ENCODE results near the gene SGSM2. TPM values are rescaled to one million over a fixed set of nuclear protein-coding genes. Genes with fewer than 3 reads are reported as not detected.

SGSM2 gene
- polyA plus RNA-seq, 3 donors, result 3.0 to 130 (median 3.5) TPM

GRCh38 chr17:2354311-2354710 is 17.0 kb downstream of the SGSM2 start:
- peaks cover 0 to 8% of the 10 kb centered on the region in 2 donors for H3K36me3 Mint-ChIP-seq
- H3K79me2 ChIP-seq (ENCODE audit: insufficient read depth, low read length), result no peaks in the 10 kb centered on the region
- no peaks in the 10 kb centered on the region for H3K4me1 ChIP-seq (ENCODE audit: control insufficient read depth in 1 of 2, insufficient read depth in 2 of 2, low read length in 2 of 2)
- H3K27ac ChIP-seq (ENCODE audit: low read depth in 1 of 2, low read length in 2 of 2), result no peak overlapping the region
- no peaks in the 10 kb centered on the region for H3K4me1 Mint-ChIP-seq
- no peak overlapping the region for H3K9ac ChIP-seq (ENCODE audit: insufficient read depth, low read length, poor library complexity, severe bottlenecking)
- H3K27ac Mint-ChIP-seq, result no peak overlapping the region
- H3K4me3 Mint-ChIP-seq, result no peak overlapping the region
- no peak overlapping the region for H2AFZ ChIP-seq (ENCODE audit: insufficient read depth, low read depth, low read length, poor library complexity, severe bottlenecking)
- no peak overlapping the region for H3K4me2 ChIP-seq (replicated peaks; ENCODE audit: extremely low read depth, low read length, poor library complexity, severe bottlenecking)
- no peaks in the 10 kb centered on the region for H3K9me3 ChIP-seq (replicated peaks in 1 of 2; ENCODE audit: control insufficient read depth in 1 of 2, insufficient read depth in 1 of 2, low read length in 2 of 2)
- peaks cover 0 to 3% (median 1%) of the 10 kb centered on the region in 3 donors for H3K27me3 Mint-ChIP-seq (ENCODE audit: low read depth in 3 of 3)
- H3K9me3 Mint-ChIP-seq, result no peaks in the 10 kb centered on the region
- TF ChIP-seq CTCF (IDR thresholded peaks at IDR 0.05), result no peak
- intact Hi-C loops (cut with micrococcal nuclease), result loop anchor here in 1 of 2 donors (5.0 kb wide), 1 partner anchor 302 kb away; no protein-coding TSS in a partner anchor
- no peak overlapping the region for H3K4me3 ChIP-seq (replicated peaks in 1 of 3; ENCODE audit: low read depth in 2 of 3, low read length in 3 of 3)
- no CpG with 5 or more reads among the region's 8 CpGs for WGBS (ENCODE audit: insufficient coverage)
- H3K27me3 ChIP-seq (ENCODE audit: control insufficient read depth in 2 of 2, insufficient read depth in 2 of 2, low read length in 2 of 2), result no peaks in the 10 kb centered on the region
- H3K36me3 ChIP-seq (replicated peaks in 1 of 2; ENCODE audit: control insufficient read depth in 1 of 2, insufficient read depth in 2 of 2, low read length in 2 of 2), result no peaks in the 10 kb centered on the region
- DNase-seq, result no peak
- no peaks in the 10 kb centered on the region for H4K20me1 ChIP-seq (ENCODE audit: insufficient read depth, low read length)

GRCh38 chr17:2357237-2357636 is 19.9 kb downstream of the SGSM2 start:
- Mint-ChIP-seq H3K9me3 (peaks cover 0 to 3% (median 0%) of the 10 kb centered on the region in 7 donors), H3K27ac (no peak overlapping the region), H3K27me3 (ENCODE audit: low read depth in 3 of 3) (peaks cover 0 to 4% (median 1%) of the 10 kb centered on the region in 3 donors), H3K4me1 (no peaks in the 10 kb centered on the region), H3K36me3 (peaks cover 3 to 13% of the 10 kb centered on the region in 2 donors), H3K4me3 (no peak overlapping the region)
- no peak overlapping the region for H2AFZ ChIP-seq (ENCODE audit: insufficient read depth, low read depth, low read length, poor library complexity, severe bottlenecking)
- DNase-seq, result no peak
- no peak overlapping the region for H3K27ac ChIP-seq (ENCODE audit: low read depth in 1 of 2, low read length in 2 of 2)
- no peaks in the 10 kb centered on the region for H3K79me2 ChIP-seq (ENCODE audit: insufficient read depth, low read length)
- H3K9ac ChIP-seq (ENCODE audit: insufficient read depth, low read length, poor library complexity, severe bottlenecking), result no peak overlapping the region
- H4K20me1 ChIP-seq (ENCODE audit: insufficient read depth, low read length), result no peaks in the 10 kb centered on the region
- no peaks in the 10 kb centered on the region for H3K9me3 ChIP-seq (replicated peaks in 1 of 2; ENCODE audit: control insufficient read depth in 1 of 2, insufficient read depth in 1 of 2, low read length in 2 of 2)
- no peaks in the 10 kb centered on the region for H3K27me3 ChIP-seq (ENCODE audit: control insufficient read depth in 2 of 2, insufficient read depth in 2 of 2, low read length in 2 of 2)
- no peak for TF ChIP-seq CTCF (IDR thresholded peaks at IDR 0.05)
- no peaks in the 10 kb centered on the region for H3K4me1 ChIP-seq (ENCODE audit: control insufficient read depth in 1 of 2, insufficient read depth in 2 of 2, low read length in 2 of 2)
- WGBS (ENCODE audit: insufficient coverage), result 100% methylated on average over 2 of the region's 4 CpGs
- intact Hi-C loops (cut with micrococcal nuclease), result no loop called here
- no peak overlapping the region for H3K4me2 ChIP-seq (replicated peaks; ENCODE audit: extremely low read depth, low read length, poor library complexity, severe bottlenecking)
- H3K36me3 ChIP-seq (replicated peaks in 1 of 2; ENCODE audit: control insufficient read depth in 1 of 2, insufficient read depth in 2 of 2, low read length in 2 of 2), result no peaks in the 10 kb centered on the region
- H3K4me3 ChIP-seq (replicated peaks in 1 of 3; ENCODE audit: low read depth in 2 of 3, low read length in 3 of 3), result no peak overlapping the region

All from CD14-positive monocyte (primary cell).